ENCODE data around the gene REXO1. TPM values are rescaled to one million over a fixed set of nuclear protein-coding genes. Genes with fewer than 3 reads are reported as not detected.

REXO1 gene
- total RNA-seq, 1 donor from 2014 or later = 5.7 TPM

DNA sequence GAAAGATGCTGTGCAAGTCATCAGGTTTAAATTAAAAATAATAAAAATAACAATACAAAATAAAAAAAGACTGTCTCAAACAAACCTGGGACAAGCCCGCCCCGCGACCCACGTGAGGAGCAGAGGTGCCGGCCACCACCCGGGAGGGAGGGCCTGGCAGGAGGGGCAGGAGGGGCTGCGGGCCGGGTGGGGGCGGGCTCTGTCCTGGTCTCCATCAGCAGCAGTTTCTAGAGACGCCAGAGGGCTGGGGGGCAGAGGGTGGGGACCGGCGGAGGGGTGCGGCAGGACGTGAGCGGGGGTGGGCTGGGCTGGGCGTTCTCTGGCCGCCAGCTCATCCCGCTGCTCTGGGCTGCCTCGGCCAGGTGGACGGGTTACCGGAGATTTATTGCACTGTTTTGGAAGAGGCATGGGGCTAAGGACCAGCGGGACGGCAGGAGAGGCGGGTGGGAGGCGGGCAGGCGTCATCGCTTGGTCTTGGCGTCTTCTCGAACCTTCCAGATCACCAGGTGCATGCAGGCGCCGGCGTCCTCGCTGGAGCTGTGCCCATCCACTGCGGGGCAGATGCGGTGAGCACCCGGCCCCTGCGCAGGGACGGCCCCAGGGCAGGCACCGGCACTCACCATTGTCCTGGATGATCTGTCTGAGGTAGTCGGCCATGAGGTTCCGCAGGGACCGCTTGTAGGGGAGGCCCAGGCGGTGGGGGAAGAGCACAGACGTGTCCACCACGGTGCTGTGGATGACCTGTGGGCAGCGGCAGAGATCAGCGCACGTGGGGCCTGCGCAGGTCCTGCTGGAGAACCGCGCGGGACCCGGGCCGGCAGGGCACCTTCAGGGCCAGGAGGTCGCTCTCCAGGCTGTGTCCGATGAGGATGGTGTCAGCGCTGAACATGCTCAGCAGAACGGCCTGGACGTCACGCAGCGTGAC lies 32.4 kb downstream of the REXO1 start:
- peaks cover 11 to 27% (median 22%) of the 10 kb centered on the region in 3 donors for H3K4me1 ChIP-seq (ENCODE audit: control insufficient read depth in 3 of 3, insufficient read depth in 3 of 3, low read length in 3 of 3)
- no peak overlapping the region for H3K27ac ChIP-seq (ENCODE audit: low read depth, low read length)
- H3K9me3 ChIP-seq (ENCODE audit: control insufficient read depth in 3 of 3, low read length in 3 of 3) = no peaks in the 10 kb centered on the region
- no peak overlapping the region for H3K4me3 ChIP-seq (ENCODE audit: low read length in 3 of 3)
- peaks cover 40 to 46% (median 41%) of the 10 kb centered on the region in 3 donors for H3K36me3 ChIP-seq (ENCODE audit: control insufficient read depth in 3 of 3, insufficient read depth in 3 of 3, low read length in 3 of 3)
- no peaks in the 10 kb centered on the region for H3K27me3 ChIP-seq (ENCODE audit: control insufficient read depth in 3 of 3, insufficient read depth in 3 of 3, low read length in 3 of 3)
- H3K9ac ChIP-seq (ENCODE audit: low read depth in 1 of 3, low read length in 3 of 3) = no peak overlapping the region

DNA sequence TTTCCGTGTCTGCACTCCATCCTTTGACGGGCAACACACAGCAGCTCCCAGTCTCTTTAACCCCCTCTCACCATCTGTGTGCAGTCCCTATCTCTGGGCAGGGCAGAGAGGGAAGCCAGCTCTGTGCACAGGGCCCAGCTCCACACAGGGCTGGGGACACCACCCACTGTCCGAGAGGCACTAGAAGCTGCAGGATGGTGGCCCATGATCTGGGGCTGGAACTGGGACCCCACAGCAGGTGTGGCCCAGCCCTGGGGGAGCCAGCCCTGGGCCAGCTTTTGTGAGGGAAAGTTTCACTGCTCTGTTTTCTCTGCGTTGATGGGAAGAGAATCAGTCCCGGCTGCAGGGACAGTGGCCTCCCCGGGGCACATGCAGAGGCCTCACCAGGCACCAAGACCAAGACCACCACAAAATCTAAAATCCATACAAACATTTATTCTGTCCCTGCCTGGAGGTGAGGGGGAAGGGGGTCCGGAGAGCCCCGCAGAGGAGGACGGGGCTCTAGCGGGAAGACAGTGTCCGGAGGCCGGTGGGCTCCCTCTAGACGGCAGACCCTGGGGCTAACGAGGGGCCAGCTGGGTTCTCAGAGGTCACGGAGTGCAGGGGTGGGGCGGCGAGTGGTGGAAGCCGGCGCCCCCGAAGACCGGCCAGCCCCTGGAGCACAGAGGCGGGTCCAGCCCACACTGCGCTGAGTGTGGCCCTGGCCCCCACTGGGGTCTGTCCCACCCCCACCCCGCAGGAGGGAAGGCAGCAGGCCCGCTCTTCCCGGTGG lies 33.3 kb downstream of the REXO1 start:
- Histone ChIP-seq H3K9me3 (ENCODE audit: control insufficient read depth in 3 of 3, low read length in 3 of 3) (no peaks in the 10 kb centered on the region), H3K36me3 (ENCODE audit: control insufficient read depth in 3 of 3, insufficient read depth in 3 of 3, low read length in 3 of 3) (peaks cover 35 to 38% (median 36%) of the 10 kb centered on the region in 3 donors), H3K4me1 (ENCODE audit: control insufficient read depth in 3 of 3, insufficient read depth in 3 of 3, low read length in 3 of 3) (peaks cover 11 to 27% (median 22%) of the 10 kb centered on the region in 3 donors), H3K4me3 (ENCODE audit: low read length in 3 of 3) (no peak overlapping the region), H3K9ac (ENCODE audit: low read depth in 1 of 3, low read length in 3 of 3) (peak overlapping the region in 1 of 3 donors; percentile 50), H3K27ac (ENCODE audit: low read depth, low read length) (no peak overlapping the region), H3K27me3 (ENCODE audit: control insufficient read depth in 3 of 3, insufficient read depth in 3 of 3, low read length in 3 of 3) (no peaks in the 10 kb centered on the region)

DNA sequence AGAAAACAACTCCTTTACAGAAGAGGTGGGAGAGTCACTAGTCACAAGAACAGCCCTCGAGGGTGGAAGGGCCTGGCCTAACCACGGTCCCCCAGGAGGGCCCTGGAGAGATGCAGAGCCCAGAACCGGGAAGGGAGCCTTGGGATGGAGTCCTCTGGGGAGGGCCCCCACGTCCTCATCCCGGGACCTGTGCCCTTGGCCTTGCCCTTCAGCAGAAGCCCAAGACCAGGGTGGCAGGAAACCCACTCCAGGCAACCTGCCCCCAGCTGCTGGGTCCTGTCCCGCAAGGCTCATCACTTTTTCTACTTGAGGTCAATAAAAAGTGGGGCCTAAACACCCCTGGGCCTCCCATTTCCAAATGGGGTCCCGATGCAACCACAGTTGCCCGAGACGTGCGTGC lies 33.9 kb downstream of the REXO1 start:
- H3K9ac ChIP-seq (ENCODE audit: low read depth in 1 of 3, low read length in 3 of 3) = peak overlapping the region in 1 of 3 donors; percentile 50
- no peak overlapping the region for H3K4me3 ChIP-seq (ENCODE audit: low read length in 3 of 3)
- H3K9me3 ChIP-seq (ENCODE audit: control insufficient read depth in 3 of 3, low read length in 3 of 3) = no peaks in the 10 kb centered on the region
- no peaks in the 10 kb centered on the region for H3K27me3 ChIP-seq (ENCODE audit: control insufficient read depth in 3 of 3, insufficient read depth in 3 of 3, low read length in 3 of 3)
- H3K36me3 ChIP-seq (ENCODE audit: control insufficient read depth in 3 of 3, insufficient read depth in 3 of 3, low read length in 3 of 3) = peaks cover 28 to 32% (median 31%) of the 10 kb centered on the region in 3 donors
- no peak overlapping the region for H3K27ac ChIP-seq (ENCODE audit: low read depth, low read length)
- H3K4me1 ChIP-seq (ENCODE audit: control insufficient read depth in 3 of 3, insufficient read depth in 3 of 3, low read length in 3 of 3) = peaks cover 11 to 27% (median 22%) of the 10 kb centered on the region in 3 donors

DNA sequence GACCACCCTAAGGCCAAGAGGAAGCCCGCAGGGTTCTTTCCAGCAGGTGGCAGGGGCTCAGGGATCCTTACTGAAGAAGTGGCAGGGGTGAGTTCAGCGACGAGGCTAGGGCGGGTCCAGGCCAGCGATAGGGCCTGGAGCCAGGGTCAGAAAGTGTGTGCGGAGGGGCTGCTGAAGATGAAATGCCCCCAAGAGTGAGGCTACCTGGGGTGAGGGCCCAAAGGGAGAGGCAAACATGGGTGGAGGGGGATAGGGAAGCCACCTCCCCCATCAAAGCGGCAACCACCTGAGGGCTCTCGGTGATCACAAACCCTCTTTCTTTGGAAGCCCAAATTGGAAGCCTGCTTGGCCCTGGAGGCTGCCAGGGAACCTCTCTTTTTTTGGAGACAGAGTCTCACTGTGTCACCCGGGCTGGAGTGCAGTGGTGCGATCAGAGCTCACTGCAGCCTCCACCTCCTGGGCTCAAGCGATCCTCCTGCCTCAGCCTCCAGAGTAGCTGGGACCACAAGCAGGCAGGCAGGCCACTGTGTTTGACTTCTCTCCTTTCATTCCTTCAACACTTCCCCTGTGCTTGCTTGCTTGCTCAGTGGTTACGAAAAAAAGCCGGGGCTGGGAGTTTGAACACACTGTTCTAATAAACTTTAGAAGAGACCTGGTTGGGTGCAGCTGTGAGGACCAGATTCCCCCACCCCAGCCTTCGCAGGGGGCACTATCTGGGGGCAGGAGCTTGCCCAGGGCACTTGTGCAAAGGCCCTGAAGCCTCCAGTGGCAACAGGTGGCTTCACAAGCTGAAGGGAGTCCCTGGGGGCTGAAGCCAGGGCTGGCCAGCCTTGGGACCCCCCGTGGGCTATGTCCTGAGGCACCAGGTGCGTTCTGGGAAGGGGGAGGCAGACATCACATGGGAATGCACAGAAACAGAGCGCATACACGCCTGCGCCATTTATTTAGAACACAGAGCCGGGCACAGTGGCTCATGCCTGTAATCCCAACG lies 34.8 kb downstream of the REXO1 start:
- Histone ChIP-seq H3K9ac (ENCODE audit: low read depth in 1 of 3, low read length in 3 of 3) (peak overlapping the region in 2 of 3 donors; percentile 71 to 80), H3K4me3 (ENCODE audit: low read length in 3 of 3) (peak overlapping the region; percentile 64 to 79 (median 76)), H3K36me3 (ENCODE audit: control insufficient read depth in 3 of 3, insufficient read depth in 3 of 3, low read length in 3 of 3) (peaks cover 26 to 27% (median 26%) of the 10 kb centered on the region in 3 donors), H3K27me3 (ENCODE audit: control insufficient read depth in 3 of 3, insufficient read depth in 3 of 3, low read length in 3 of 3) (no peaks in the 10 kb centered on the region), H3K4me1 (ENCODE audit: control insufficient read depth in 3 of 3, insufficient read depth in 3 of 3, low read length in 3 of 3) (peaks cover 11 to 27% (median 22%) of the 10 kb centered on the region in 3 donors), H3K27ac (ENCODE audit: low read depth, low read length) (no peak overlapping the region), H3K9me3 (ENCODE audit: control insufficient read depth in 3 of 3, low read length in 3 of 3) (no peaks in the 10 kb centered on the region)

DNA sequence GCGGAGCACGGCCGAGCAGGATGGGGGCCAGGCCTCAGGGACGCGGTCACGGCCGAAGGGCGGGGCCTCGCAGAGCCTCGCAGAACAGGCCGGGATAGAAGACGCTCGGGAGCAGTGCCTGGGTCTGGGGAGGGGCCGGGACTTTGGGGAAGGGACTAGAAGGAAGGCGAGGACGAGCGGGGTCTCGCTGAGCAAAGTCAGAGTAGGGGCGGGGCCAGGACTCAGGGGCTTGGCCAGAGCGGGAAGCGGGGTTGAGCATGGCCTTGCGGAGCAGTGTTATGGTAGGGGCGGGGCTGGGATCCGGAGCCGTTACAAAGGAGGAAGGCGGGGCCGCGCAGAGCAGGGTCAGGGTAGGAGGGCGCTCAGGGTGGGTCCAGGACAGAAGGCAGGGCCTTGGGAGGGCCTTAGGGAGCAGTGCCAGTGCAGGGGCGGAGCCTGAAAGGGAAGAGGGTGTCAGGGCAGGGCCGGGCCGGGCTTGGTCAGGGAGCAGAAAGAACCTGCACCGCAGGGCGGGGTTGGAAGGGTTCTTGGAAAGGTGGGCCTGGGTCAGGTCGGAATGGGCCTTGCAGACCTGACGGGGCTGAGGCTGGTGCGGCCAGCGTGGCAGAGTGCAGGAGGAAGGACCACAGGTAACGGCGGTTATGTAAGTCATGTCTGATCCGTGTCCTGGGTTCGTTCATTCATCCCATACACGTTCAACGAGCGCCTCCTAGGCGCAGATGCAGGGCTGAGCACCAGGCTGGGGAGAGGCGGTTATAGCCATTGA lies 35.7 kb downstream of the REXO1 start:
- peaks cover 0 to 3% (median 0%) of the 10 kb centered on the region in 3 donors for H3K27me3 ChIP-seq (ENCODE audit: control insufficient read depth in 3 of 3, insufficient read depth in 3 of 3, low read length in 3 of 3)
- H3K27ac ChIP-seq (ENCODE audit: low read depth, low read length) = peak overlapping the region; percentile 30
- H3K9me3 ChIP-seq (ENCODE audit: control insufficient read depth in 3 of 3, low read length in 3 of 3) = no peaks in the 10 kb centered on the region
- peak overlapping the region; percentile 33 to 80 (median 71) for H3K9ac ChIP-seq (ENCODE audit: low read depth in 1 of 3, low read length in 3 of 3)
- H3K4me3 ChIP-seq (ENCODE audit: low read length in 3 of 3) = peak overlapping the region; percentile 64 to 79 (median 76)
- peaks cover 17 to 19% (median 18%) of the 10 kb centered on the region in 3 donors for H3K36me3 ChIP-seq (ENCODE audit: control insufficient read depth in 3 of 3, insufficient read depth in 3 of 3, low read length in 3 of 3)
- peaks cover 11 to 27% (median 22%) of the 10 kb centered on the region in 3 donors for H3K4me1 ChIP-seq (ENCODE audit: control insufficient read depth in 3 of 3, insufficient read depth in 3 of 3, low read length in 3 of 3)

DNA sequence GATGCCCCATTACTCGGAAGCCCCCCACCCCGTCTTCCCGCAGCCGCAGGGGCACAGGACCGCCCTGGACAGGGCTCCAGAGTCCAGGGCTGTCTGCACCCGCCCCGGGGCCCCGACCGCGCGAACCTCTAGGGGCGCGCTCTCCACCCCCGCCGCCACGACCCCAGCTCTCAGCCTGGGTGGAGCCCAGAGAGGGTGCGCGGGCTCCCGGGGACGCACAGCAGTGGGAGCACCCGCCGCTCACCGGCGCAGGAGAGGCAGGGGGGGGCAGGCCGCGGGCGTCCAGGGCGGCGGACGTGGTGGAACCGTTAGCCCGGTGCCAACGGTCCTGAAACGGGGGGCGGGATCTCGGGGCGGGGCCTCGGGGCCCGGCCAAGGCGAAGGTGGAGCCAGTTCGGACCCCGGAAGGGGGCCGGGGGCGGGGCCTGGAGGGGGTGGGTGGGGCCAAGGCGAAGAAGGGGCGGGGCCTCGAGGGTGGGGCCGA lies 36.3 kb downstream of the REXO1 start, which contains the start of gene ATP8B3:
TSS of gene ATP8B3 (minus strand) at position 335 of the 484 bp plus-strand sequence. CDS start 540 bp downstream, outside the sequence.
- Histone ChIP-seq H3K36me3 (ENCODE audit: control insufficient read depth in 3 of 3, insufficient read depth in 3 of 3, low read length in 3 of 3) (peaks cover 11 to 12% (median 12%) of the 10 kb centered on the region in 3 donors), H3K4me1 (ENCODE audit: control insufficient read depth in 3 of 3, insufficient read depth in 3 of 3, low read length in 3 of 3) (peaks cover 11 to 27% (median 22%) of the 10 kb centered on the region in 3 donors), H3K4me3 (ENCODE audit: low read length in 3 of 3) (peak within 1 kb of the TSS; percentile 64 to 79 (median 76)), H3K9me3 (ENCODE audit: control insufficient read depth in 3 of 3, low read length in 3 of 3) (no peaks in the 10 kb centered on the region), H3K9ac (ENCODE audit: low read depth in 1 of 3, low read length in 3 of 3) (peak within 1 kb of the TSS; percentile 33 to 80 (median 71)), H3K27me3 (ENCODE audit: control insufficient read depth in 3 of 3, insufficient read depth in 3 of 3, low read length in 3 of 3) (peaks cover 0 to 3% (median 0%) of the 10 kb centered on the region in 3 donors), H3K27ac (ENCODE audit: low read depth, low read length) (peak within 1 kb of the TSS; percentile 30)

DNA sequence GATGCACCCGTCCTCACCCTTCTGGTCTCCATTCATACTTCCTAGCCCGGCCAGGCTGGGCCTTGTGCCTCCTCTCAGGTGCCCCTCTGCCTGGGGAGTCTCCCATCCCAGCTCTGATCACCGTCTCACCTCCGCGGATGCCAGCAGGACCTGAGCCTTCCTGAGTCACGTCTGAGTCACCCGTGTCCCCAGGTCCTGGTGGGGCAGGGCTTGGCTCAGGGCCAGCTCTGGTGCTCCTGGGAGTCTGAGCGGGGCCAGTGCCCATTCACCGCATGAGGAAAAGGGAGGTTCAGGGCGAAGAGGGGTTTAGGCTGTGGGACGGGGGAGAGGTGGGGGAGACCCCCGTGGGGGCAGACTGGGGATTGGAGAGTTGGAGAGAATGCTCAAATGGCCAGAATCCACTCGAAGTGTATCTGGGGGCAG lies 36.8 kb downstream of the REXO1 start:
- H3K36me3 ChIP-seq (ENCODE audit: control insufficient read depth in 3 of 3, insufficient read depth in 3 of 3, low read length in 3 of 3) = peaks cover 7 to 8% (median 8%) of the 10 kb centered on the region in 3 donors
- peaks cover 0 to 3% (median 0%) of the 10 kb centered on the region in 3 donors for H3K27me3 ChIP-seq (ENCODE audit: control insufficient read depth in 3 of 3, insufficient read depth in 3 of 3, low read length in 3 of 3)
- H3K4me3 ChIP-seq (ENCODE audit: low read length in 3 of 3) = no peak overlapping the region
- peaks cover 11 to 27% (median 22%) of the 10 kb centered on the region in 3 donors for H3K4me1 ChIP-seq (ENCODE audit: control insufficient read depth in 3 of 3, insufficient read depth in 3 of 3, low read length in 3 of 3)
- H3K9me3 ChIP-seq (ENCODE audit: control insufficient read depth in 3 of 3, low read length in 3 of 3) = no peaks in the 10 kb centered on the region
- no peak overlapping the region for H3K27ac ChIP-seq (ENCODE audit: low read depth, low read length)
- no peak overlapping the region for H3K9ac ChIP-seq (ENCODE audit: low read depth in 1 of 3, low read length in 3 of 3)

DNA sequence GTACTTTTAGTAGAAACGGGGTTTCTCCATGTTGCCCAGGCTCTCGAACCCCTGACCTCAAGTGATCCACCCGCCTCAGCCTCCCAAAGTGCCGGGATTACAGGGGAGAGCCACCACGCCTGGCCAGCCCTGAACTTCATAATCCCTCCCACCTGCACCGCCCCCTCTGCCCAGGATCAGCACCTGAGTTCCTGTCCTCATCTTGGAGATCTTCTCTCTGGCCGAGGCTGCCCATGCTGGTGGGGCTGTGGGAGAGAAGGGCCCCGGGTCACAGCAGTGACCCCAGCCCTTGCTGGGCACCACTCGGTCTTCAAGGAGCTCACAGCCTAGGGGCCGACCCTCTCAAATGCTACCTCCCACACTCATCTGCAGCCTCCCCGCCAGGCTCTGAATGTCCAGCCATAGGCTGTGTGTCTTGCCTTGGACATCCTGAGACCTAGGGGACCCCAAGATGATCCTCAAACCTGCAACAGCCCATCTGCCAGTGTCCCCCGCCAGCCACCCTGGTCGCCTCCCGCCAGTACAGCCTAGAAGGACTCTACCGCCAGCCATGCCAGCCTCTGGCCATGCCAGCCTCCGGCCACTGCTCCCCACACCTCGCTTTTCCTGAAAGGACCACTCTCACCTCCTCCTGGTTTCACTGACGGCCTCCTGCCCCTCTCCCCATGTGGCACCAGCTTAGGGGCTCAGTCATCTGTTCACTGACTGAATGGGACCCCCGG lies 37.7 kb downstream of the REXO1 start:
- H3K27me3 ChIP-seq (ENCODE audit: control insufficient read depth in 3 of 3, insufficient read depth in 3 of 3, low read length in 3 of 3) = peaks cover 0 to 3% (median 0%) of the 10 kb centered on the region in 3 donors
- peaks cover 11 to 27% (median 22%) of the 10 kb centered on the region in 3 donors for H3K4me1 ChIP-seq (ENCODE audit: control insufficient read depth in 3 of 3, insufficient read depth in 3 of 3, low read length in 3 of 3)
- no peak overlapping the region for H3K27ac ChIP-seq (ENCODE audit: low read depth, low read length)

More for the DNA sequence above, 37.7 kb downstream of the REXO1 start:
- H3K9me3 ChIP-seq (ENCODE audit: control insufficient read depth in 3 of 3, low read length in 3 of 3) = no peaks in the 10 kb centered on the region
- H3K4me3 ChIP-seq (ENCODE audit: low read length in 3 of 3) = no peak overlapping the region
- H3K36me3 ChIP-seq (ENCODE audit: control insufficient read depth in 3 of 3, insufficient read depth in 3 of 3, low read length in 3 of 3) = peaks cover 0 to 2% (median 2%) of the 10 kb centered on the region in 3 donors
- H3K9ac ChIP-seq (ENCODE audit: low read depth in 1 of 3, low read length in 3 of 3) = no peak overlapping the region
